T-helper 1 cell treated with Interleukin-12 subunit alpha and Interleukin-12 subunit beta and Interleukin-4 antibody, amounts not matched to agents 30 ng/mL and 1 ng/mL, for 36 hours (primary cell): ENCODE data around the gene CDC20B. TPM values are rescaled to one million over a fixed set of nuclear protein-coding genes. Genes with fewer than 3 reads are reported as not detected.
"Not testable (repeated sequence)": the region's sequence is repeated elsewhere in the genome, so short reads cannot be mapped to it uniquely, and the experiment has no call there.

ENCODE experiments used
- intact Hi-C: fragments of 100-400 bp; cut with micrococcal nuclease; formaldehyde crosslinking; loops from one replicate; pipeline ENCODE4 v1.15.1; 2024
- total RNA-seq: library from RNA; stranded (reverse); gene quantifications from 2 replicates; pipeline ENCODE4 v1.2.3, GENCODE V29; 2022

The CDC20B gene
- total RNA-seq, 1 donor from 2014 or later = 0.12 TPM

DNA sequence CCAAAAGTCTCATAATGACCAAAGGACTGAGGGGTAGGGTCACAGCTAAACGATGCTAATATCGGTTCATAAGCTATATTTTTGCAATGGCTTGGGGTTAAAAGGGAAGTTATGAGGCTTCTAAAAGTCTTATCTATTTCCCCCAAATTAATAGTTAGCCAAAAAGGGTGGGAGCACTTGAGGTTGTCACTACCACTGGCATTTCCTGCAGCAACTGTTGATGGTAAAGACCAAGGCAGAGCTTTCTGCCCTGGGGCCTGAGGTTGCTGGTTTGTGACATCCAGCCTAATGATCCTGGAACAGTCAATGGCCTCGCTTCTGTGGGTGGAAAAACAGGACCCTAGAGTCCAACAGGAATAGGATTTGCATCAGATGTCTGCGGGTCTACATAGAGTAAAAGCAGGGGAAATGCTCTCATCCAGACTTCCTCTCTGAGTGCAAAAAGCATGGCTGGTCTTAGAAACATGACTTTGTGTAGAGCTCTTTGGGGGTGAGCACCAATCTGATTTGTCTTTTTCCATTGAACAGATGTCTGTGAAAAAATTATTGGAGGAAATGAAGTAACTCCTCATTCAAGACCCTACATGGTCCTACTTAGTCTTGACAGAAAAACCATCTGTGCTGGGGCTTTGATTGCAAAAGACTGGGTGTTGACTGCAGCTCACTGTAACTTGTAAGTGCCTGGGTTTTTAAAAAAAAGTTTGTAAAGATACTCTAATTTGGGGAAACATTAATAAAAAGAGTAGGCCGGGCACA is 67.9 kb downstream of the CDC20B start:
- intact Hi-C loops = loop anchor here (1.0 to 5.0 kb wide), 4 partner anchors 8 to 1222 kb away; partner anchors contain the start of gene ARL15

DNA sequence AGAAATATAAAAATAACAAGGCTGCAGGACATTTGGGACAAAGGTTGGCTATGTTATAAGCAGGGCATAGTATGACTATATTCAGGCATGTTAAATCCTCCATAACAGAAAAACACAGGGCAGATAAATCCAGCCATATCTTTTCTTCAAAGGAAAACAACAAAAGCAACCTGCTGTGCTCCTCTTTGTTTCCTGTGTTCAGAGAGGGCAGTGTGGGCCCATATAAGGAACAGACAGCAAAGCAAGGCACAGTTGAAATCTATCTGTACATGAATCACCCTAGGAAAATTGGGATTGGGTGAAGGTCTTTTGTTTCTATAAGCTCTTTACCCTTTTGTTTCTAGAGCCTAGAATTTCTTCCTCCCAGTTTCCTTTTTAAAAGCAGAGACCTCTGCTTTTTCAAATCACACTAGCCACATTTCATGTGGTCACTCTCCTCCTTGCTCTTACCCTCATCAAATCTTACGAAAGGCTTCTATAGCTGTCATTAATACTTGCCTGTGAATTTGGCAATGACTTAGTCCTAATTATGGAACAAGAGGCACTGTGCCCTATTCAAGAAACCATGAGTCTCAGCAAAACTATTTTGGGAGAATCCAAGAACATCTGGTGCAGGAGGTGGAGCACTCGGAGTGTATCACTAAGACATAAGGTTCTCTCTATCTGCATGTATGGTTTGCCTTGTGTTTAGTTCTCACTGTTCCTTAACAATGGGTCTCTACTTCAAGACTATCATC is 68.8 kb downstream of the CDC20B start:
- intact Hi-C loops = loop anchor here (1.0 to 5.0 kb wide), 4 partner anchors 9 to 1223 kb away; partner anchors contain the start of gene ARL15

GRCh38 chr5:55102348-55102747 is 70.6 kb downstream of the CDC20B start, which contains the start of gene GZMA:
Gene GZMA, plus strand, starts transcription at chr5:55102646. Its CDS starts 37 bp downstream, at chr5:55102683.
- intact Hi-C loops = loop anchor here (1.0 to 5.0 kb wide), 11 partner anchors 30 to 1225 kb away; partner anchors contain the start of genes ARL15 and CDC20B

DNA sequence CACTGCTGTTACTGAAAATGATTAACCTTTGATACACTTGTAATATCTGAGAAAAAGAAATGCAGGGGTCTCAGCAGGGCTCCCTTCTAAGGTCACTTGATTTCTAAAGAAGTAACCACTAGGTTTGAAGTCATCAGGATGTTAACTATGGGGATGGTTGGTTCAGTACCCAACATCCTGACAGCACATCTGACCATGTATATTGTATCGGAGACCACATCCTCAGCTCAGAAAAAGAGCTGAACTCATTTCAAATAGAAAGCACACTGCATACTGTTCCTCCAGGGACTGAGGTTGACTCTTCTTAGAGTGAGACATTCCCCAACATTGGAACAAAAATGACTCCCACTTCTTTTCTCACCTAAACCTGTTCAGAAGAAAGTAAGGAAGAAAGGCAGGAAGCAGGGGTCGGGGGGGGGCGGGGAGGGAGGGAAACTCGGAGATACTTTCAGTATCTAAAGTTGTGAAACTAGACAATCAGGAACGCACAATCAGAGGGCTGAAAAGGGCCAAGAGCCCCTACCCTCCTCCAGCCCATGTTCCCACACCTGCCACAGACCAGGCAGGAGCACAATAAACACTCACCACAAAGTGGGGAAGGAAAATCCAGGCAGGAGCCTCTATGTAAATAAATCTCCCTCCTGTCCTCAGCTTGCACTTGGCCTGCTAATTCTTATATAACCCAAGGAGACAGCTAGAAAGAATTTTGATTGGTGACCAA is 71.3 kb downstream of the CDC20B start:
- intact Hi-C loops = loop anchor here (1.0 to 5.0 kb wide), 11 partner anchors 29 to 1226 kb away; partner anchors contain the start of genes ARL15 and CDC20B

DNA sequence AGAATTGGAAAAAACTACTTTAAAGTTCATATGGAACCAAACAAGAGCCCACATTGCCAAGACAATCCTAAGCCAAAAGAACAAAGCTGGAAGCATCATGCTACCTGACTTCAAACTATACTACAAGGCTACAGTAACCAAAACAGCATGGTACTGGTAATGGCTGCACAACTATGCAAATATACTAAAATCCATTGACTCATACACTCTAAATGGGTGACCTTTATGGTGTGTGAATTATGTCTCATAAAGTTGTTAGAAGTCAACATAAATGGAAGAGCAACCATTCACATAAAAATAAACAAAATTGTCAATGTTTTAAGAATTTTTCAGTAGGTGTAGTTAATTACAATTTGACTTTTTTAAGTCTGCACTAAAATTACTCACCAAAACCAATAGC is 71.8 kb downstream of the CDC20B start:
- intact Hi-C loops = loop anchor here (5.0 kb wide), 2 partner anchors 789 to 1226 kb away; partner anchors contain the start of gene ARL15

GRCh38 chr5:55096861-55097260 is 76.1 kb downstream of the CDC20B start:
- intact Hi-C loops = loop anchor here (1.0 kb wide), 4 partner anchors 25 to 69 kb away; no protein-coding TSS in a partner anchor

DNA sequence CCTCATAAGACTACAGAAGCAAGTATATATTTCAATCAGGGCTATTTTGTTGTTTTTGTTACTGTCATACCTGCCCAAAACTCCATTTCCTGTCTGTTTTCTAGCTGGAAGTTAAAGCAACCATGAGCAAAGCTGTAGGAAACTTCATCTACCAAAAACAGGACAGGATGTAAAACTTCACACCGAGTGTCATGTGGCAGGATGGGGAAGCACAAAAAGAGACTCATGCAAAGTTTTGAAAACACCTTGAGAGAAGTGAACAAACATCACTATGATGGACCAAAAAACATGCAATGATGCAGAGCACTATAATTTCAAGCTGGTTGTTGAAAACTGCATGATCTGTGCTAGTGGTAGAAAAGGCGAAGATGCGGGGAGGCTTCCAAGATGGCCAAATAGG is 76.8 kb downstream of the CDC20B start:
- intact Hi-C loops = loop anchor here (1.0 kb wide), 4 partner anchors 24 to 68 kb away; no protein-coding TSS in a partner anchor

- intact Hi-C loops = not testable (repeated sequence)
Measured at GRCh38 chr5:55091011-55091410, 82.0 kb downstream of the CDC20B start.

DNA sequence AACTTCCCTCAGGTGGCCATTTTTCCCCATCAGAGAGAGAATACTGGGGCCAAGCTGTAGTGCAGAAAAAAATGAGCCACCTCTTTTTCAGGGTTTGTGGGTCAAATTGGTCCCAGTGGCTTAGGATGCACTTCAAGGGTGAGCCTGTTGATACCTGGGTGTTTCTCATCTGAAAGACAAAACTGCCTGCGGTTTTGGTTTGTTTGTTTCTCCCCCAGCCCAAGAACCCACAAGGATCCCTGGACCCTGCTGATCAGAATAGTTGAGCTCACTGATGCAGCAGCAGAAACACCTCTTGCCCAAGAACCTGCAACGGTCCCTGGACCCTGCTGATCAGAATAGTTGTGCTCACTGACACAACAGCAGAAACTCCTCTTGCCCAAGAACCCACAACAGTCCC is 83.7 kb downstream of the CDC20B start:
- intact Hi-C loops = not testable (repeated sequence)

- intact Hi-C loops = no loop called here
Measured at GRCh38 chr5:55081541-55081940, 91.4 kb downstream of the CDC20B start.

- intact Hi-C loops = loop anchor here (2.0 kb wide), 2 partner anchors 74 to 166 kb away; no protein-coding TSS in a partner anchor
Measured at GRCh38 chr5:55073211-55073610, 99.8 kb downstream of the CDC20B start.

DNA sequence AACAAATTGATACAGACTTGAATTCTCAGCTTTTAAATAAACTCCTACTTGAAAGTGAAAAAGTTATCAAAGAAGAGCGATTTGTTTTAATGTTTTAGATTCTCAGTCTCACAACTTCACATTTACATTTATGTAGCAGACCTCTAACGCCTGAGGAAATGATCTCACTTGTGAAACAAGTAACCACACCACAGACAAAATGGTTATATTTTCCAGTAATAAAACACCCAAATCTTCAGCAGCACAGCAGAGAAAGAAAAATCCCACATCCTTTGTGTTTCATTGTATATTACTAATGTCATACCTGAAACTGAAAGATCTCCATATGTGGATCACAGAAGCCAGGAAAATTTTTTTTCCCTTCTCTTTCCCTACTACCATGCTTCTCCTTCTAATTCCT is 100.3 kb downstream of the CDC20B start:
- intact Hi-C loops = loop anchor here (1.0 to 2.0 kb wide), 8 partner anchors 10 to 166 kb away; partner anchors contain the start of gene GZMA

DNA sequence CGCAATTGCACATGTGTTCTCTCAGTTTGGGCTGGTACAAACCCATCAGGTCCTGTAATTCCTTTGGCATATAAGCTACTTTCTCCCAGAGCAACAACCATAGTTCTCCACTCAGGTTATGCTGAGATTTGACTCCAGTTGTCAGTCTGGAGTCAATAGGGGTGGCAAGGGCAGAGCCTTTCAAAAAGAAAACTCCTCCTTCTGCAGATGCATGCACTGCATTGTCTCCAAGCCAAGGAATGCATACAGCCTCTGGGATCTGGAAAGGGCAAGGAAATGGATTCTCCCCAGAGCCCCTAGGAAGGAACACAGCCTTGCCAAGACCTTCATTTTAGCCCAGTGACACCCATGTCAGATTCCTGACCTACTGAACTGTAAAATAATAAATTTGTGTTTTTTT is 101.6 kb downstream of the CDC20B start:
- intact Hi-C loops = no loop called here

DNA sequence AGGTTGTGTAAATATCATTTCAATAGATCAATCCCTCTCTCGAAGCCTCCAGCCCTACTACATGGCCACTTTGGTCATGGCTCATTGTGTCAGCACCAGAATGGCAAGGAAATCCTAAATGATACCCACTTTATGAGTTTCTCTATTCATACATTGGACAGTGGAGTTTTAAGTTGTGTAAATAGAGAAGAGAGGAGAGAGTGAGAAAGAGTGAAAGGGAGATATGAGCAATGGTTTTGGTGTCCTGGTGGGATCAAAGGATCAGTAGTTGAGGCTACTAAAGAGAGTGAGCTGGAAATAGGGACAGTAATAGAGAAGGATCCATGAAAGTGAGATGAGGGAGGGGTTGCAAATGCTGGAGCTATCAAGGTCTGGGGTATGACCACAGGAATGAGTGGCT is 102.0 kb downstream of the CDC20B start:
- intact Hi-C loops = no loop called here

- intact Hi-C loops = no loop called here
Measured at GRCh38 chr5:55066277-55066676, 106.7 kb downstream of the CDC20B start.

GRCh38 chr5:55064523-55064922 is 108.5 kb downstream of the CDC20B start:
- intact Hi-C loops = no loop called here

- intact Hi-C loops = loop anchor here (2.0 kb wide), 1 partner anchor 75 kb away; no protein-coding TSS in a partner anchor
Measured at GRCh38 chr5:55063899-55064298, 109.1 kb downstream of the CDC20B start.

GRCh38 chr5:55063220-55063863 is 109.6 kb downstream of the CDC20B start:
- intact Hi-C loops = loop anchor here (2.0 kb wide), 1 partner anchor 75 kb away; no protein-coding TSS in a partner anchor
